Mammary epithelial cell (primary cell): ENCODE results near the gene HCAR3.
"Not testable (repeated sequence)": the region's sequence is repeated elsewhere in the genome, so short reads cannot be mapped to it uniquely, and the experiment has no call there.

ENCODE experiments used
- EZH2 ChIP-seq: IDR thresholded peaks from 2 replicates; pipeline ENCODE4 v1.6.1; 2012; ENCODE audit warnings: low read length, inconsistent platforms, borderline replicate concordance
- TF ChIP-seq, protein P1 (sequence below), 2 donors: IDR thresholded peaks in 1 of 2; conservative IDR thresholded peaks in 1 of 2; 2 replicates each; pipeline ENCODE4 v1.5.1; 2011 to 2012; ENCODE audit warnings: inconsistent platforms in 2 of 2, low read length in 2 of 2, mild to moderate bottlenecking in 2 of 2, control low read depth in 1 of 2, low read depth in 1 of 2; ENCODE audit not compliant: insufficient read depth in 1 of 2; ENCODE audit errors: extremely low read depth in 1 of 2

DNA sequence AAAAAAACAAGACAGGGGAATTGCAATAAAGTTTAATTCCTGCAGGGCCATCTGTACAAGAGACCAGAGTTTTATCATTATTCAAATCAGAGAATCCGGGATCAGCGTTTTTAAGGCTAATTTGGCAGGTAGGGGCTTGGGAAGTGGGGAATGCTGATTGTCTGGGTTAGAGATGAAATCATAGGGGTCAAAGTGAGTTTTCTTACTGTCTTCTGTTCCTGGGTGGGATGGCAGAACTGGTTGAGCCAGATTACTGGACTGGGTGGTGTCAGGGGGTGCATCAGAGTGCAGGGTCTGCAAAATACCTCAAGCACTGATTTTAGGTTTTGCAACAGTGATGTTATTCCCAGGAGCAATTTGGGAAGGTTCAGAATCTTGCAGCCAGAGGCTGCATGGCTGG, 6.3 kb downstream of the HCAR3 start:
- TF ChIP-seq, protein P1, sequence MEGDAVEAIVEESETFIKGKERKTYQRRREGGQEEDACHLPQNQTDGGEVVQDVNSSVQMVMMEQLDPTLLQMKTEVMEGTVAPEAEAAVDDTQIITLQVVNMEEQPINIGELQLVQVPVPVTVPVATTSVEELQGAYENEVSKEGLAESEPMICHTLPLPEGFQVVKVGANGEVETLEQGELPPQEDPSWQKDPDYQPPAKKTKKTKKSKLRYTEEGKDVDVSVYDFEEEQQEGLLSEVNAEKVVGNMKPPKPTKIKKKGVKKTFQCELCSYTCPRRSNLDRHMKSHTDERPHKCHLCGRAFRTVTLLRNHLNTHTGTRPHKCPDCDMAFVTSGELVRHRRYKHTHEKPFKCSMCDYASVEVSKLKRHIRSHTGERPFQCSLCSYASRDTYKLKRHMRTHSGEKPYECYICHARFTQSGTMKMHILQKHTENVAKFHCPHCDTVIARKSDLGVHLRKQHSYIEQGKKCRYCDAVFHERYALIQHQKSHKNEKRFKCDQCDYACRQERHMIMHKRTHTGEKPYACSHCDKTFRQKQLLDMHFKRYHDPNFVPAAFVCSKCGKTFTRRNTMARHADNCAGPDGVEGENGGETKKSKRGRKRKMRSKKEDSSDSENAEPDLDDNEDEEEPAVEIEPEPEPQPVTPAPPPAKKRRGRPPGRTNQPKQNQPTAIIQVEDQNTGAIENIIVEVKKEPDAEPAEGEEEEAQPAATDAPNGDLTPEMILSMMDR (conservative IDR thresholded peaks at IDR 0.05 in 1 of 2, IDR thresholded peaks at IDR 0.05 in 1 of 2; ENCODE audit: extremely low read depth in 1 of 2, insufficient read depth in 1 of 2, low read depth in 1 of 2, low read length in 2 of 2), result not testable (repeated sequence)
- TF ChIP-seq EZH2, result not testable (repeated sequence)
